ENCODE measurements around the gene ABCG1.

GRCh38 chr21:42281181-42281680, 62.3 kb downstream of the ABCG1 start:
- TF ChIP-seq CTCF (IDR thresholded peaks at IDR 0.05): no peak
- no peak for TF ChIP-seq POLR2A (IDR thresholded peaks at IDR 0.05)
- no peak for TF ChIP-seq EP300 (IDR thresholded peaks at IDR 0.05)
- TF ChIP-seq POLR2AphosphoS5 (IDR thresholded peaks at IDR 0.05): no peak
